GM15510 (cell line): ENCODE measurements around the gene ZCCHC14.

Experiments
- POLR2A ChIP-seq: IDR thresholded peaks from 3 replicates; pipeline ENCODE4 v1.6.1; 2011; ENCODE audit warnings: borderline replicate concordance; ENCODE audit not compliant: insufficient read length; ENCODE audit errors: extremely low read depth

ZCCHC14 gene

DNA sequence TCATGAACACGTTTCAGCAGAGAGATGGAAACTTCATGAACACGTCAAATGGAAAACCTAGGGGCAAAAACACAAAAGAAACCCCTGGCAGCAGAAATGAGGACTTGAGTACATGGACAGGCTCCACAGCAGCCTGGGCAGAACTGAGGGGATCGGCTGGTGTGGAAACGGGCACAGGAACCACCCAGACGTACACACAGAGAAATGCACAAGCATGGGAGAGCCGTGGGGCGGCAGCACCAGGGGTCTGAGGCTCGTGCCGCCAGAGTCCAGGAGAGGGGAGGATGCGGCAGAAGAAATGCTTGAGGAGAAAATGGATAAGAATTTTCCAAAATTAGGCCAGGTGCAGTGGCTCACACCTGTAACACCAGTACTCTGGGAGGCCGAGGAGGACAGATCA lies 70.7 kb downstream of the ZCCHC14 start:
- TF ChIP-seq POLR2A, result no peak

DNA sequence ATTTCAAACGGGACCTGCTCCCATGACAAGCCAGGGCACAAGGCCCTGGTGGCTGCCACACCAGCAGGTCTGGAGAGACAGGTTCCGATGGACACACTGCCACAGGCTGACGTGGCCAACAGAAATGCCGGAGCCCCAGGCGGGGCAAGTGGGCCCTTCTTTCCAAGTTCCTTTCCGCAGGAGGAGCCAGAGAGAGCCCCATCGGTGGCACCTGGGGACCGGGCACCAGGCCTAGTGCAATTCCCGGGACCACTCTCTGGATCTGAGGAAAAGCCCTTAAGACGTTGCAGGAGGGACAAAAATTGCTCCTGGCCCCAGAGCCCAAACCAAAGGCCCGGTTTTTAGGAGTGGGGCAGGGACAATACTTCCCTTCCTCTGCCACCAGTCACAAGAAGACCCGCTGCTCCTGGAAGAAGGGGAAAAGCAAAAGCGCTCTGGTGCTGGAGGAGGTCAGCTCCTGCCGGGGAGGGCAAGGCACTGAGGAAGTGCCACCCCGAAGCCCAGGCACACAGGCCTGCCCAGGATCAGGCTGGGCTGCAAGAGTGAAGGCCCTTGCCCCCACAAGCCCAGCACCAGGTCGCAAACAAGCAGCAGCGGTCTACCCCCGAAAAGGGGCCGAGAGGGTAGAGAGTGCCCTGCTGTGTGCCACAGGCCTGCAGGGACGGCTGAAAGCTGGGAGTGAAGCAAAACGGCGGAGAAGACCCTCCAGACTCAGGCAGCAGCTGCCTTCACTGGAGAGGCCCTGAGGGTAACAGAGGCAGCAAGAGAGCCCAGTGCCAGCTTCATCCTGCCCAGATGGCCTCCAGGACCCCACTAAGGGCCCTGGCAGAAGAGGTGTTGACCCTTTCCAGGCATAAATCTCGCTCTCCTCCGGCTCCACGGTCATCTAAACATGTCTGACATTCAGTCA lies 71.6 kb downstream of the ZCCHC14 start:
- no peak for TF ChIP-seq POLR2A

DNA sequence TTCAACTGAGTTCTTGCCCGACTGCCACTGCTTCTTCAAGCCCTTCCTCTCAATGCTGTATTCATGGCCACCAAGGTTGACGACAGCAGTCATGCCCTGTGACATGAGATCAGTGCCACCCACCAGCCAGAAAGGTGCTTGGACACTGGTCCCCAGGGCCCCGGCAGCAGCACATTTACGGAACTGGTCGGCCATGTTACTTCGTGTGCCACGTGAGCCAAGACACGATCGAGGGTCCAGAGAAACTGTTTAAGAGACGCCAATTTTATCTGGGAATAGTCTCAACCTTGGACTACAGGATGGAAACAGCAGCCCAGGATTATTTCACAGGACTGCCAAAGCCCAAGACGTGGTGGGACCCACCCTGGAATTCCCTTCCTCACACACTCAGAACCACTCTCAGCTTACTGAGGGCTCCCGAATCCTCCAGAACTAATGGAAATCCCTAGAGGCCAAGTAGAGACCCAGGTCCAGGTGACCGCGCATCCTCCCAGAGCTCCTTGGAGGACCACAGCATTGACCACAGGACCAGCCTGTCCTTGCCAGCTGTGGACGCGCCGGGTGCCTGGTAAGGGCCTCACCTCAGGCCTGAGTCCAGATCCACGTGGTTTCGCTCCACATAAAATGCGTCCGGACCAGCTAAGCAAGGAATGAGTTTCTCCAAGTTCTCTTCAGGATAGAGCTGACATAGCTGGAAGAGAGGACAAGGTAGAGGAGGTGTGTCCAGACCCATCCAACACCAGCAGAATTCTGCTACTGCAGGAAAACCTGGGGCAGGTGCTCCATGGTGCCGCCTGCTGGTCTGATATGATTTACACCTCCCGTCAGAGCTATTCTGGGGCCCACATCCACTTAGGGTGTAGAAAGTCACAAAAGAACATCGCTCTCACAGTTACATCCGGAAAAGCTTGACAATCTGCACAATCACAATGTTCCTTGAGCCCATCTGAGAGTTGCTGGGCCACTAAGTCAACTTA lies 72.5 kb downstream of the ZCCHC14 start:
- TF ChIP-seq POLR2A, result no peak

GRCh38 chr16:87418644-87419043 lies 74.2 kb downstream of the ZCCHC14 start:
- no peak for TF ChIP-seq POLR2A

GRCh38 chr16:87418216-87418615 lies 74.6 kb downstream of the ZCCHC14 start:
- TF ChIP-seq POLR2A, result no peak

GRCh38 chr16:87417528-87417910 lies 75.3 kb downstream of the ZCCHC14 start:
- TF ChIP-seq POLR2A, result no peak

DNA sequence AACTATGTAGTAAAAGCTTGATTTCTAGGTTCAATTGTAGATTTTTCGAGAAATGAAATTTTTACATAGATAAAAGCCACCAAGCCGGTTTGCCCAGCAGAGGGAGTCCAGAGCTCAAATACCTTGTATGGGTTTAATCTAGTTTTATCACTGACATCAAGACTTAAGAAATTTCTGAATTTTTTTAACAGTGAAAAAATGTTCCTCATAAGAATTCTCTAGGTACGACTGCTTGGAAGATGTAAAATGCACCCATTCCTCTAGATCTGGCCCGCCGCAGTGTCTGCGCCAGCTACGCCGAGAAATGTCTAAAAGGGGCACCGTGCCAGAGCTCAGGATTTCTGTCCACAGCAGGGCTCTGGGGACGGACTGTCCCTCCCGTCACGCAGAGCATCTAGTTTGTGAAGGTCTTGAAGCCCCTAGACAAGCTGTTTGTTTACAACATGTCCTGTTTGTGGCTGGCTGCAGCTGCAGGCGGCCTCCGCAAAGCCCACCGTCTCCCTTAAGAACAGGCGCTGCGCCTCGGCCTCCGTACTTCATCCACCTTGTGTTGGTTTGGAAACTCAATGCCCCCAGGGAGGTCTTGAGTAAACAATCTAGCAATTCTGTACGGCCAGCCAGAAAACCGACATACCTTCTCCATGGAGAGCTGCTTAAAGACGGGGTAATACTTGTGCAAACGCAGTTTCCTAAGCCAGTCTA lies 75.8 kb downstream of the ZCCHC14 start:
- TF ChIP-seq POLR2A, result no peak

- no peak for TF ChIP-seq POLR2A
Observed at GRCh38 chr16:87415441-87415840, 77.4 kb downstream of the ZCCHC14 start.

DNA sequence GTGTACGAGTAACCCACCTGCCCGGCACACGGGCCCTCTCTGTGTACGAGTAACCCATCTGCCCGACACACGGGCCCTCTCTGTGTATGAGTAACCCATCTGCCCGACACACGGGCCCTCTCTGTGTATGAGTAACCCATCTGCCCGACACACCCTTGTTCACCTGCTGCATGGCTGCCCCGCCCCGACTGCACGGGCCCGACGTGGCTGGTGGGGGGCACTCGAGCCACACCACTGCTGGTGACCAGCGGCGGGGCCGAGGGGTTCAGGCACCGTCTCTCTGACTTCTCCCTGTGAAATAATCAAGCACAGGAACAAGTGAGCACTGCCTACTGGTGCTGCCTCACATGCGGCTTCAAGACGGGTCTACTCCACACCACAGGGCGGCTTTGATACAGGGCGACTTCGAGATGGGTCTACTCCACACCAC lies 78.6 kb downstream of the ZCCHC14 start:
- no peak for TF ChIP-seq POLR2A

- TF ChIP-seq POLR2A, result no peak
Observed at GRCh38 chr16:87412996-87413421, 79.8 kb downstream of the ZCCHC14 start.

DNA sequence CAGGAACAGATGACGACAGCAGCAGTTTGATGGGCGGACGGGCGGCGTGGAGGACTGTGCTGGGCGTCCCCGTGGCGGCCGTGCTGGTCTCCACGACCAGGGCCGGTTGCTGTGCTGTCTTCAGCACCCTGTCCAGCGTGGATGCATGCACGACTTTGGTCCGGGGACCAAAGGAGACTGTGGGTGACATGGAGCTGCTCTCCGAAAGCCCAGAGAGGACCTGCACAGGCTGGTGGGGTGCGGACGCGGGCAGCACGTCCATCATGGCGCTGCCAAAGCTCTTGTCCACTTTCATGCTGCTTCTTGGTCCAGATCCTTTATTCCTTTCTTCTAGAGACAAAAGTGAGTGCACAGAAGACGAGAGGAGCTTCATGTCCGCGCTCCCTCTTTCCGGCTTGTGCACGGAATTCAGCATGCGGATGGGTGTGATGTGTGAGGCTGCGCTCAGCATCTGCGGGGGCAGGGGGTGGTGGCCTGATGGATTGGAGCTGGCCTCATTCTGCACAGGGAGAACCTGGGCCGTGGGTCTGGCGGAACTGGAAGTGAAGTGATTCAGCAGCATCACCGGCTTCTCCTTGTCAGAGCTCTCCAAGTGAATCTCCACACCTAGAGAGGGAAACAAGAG lies 80.3 kb downstream of the ZCCHC14 start:
- TF ChIP-seq POLR2A, result no peak

DNA sequence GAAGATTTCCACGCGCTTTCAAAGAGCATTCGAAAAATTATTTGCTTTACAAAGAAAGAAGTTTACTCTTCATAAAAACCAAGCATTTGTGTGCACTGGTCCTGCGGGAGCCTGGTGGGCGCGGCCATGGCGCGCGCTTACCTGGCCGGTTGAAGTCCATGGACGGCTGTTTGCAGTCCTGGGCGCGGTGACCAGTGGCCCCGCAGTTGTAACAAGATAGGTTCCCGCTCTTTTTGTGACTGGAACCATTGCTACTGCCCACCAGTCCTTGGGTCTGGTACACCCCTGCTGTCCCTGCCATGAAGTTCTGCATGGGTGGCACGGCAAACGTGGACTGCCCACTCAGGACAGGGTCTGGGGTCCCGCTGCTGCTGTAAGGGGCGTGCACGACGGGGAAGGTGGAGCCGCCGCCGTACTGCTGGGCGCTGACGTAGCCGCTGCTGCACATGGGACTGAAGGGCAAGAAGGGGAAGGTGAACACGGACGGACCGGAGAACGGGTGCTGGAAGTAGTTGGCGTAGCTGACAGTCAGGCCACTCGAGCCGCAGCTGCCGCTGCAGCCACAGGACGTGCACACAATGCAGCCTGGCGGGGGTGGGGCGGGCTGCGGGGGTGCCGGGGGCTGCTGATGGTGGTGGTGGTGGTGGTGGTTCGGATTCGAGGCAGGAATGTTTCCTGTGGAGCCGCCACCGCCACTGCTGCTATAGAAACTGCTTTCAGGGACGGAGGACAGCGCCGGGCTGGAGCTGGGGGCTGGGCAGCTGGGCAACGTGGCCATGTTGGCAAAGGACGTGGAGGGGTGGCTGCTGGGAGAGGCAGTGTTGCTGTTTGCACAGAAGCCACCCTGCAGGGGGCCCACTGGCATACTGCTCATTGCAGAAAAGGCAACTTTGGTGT lies 81.2 kb downstream of the ZCCHC14 start:
- TF ChIP-seq POLR2A, result no peak

- no peak for TF ChIP-seq POLR2A
Observed at GRCh38 chr16:87410968-87411367, 81.9 kb downstream of the ZCCHC14 start.

- TF ChIP-seq POLR2A, result no peak
Observed at GRCh38 chr16:87410530-87410929, 82.3 kb downstream of the ZCCHC14 start.

DNA sequence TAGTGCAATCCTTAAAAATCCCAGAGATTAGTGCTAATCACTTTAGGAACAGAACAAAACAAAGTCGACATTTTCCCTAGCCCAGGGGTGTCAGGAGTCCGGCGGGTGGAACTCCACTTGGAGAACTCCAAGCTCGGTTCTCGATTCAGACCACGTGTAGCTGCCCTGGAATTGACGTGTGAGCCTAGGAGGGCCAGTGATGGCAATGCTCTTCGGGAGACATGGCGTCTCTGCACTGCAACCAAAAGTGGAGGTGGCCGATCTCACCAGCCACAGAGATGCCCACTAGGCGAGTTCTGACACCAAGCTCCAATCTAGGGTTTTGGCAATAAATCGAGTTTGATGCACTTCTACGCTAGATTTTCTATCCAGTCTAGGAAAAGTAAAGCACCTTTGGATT lies 83.0 kb downstream of the ZCCHC14 start:
- no peak for TF ChIP-seq POLR2A
